Non-pigmented ciliary epithelial cell (primary cell): Measurements from ENCODE around the gene COL1A1.

Experiments
- DNase-seq: peaks from one replicate; pipeline ENCODE4 v3.0.0-alpha.2; 2010; ENCODE audit warnings: low read depth

The COL1A1 gene

DNA sequence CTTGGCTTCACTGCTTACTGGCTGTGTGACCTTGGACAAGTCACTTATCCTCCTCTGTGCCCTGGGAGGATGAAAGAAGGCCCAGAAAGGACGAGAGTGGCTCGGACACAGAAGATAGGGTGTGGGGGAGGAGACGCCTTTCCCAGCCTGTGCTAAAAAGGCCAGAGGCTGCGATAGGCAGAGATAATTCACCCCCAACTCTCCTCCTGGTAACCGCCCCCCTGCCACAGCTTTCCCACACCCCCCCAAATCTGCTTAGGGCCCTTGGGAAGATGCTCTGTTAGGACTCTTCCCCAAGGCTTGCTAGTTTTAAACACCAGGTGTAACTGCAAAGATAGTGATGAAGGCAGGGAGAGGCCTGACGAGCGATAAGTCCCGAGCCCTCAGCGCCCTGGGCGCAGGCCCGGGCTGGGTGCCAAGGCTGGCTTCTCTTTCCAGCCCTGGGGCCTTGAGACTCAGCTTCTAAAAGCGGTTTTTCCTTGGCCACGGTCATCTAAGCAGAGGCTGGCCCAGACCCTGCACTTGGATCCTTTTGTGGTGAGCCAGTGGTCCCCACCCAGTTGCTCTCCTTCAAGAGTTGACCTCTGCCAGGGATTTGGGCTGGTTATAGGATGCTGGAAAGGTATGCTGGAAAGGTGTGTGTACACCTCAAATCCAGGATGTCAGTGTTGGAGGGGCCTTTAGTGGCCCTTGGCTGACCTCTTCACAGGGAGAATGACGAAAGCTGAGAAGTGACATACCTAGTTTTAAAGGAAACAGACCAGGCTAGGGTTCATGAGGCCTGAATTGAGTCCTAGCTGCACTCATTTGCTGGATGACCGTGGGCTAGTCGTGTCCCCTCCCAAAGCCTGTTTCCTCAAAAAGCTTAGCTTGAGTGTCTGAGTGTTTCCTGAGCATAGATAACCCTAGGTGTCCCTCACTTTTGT lies 47.5 kb downstream of the COL1A1 start:
- DNase-seq: no peak

DNA sequence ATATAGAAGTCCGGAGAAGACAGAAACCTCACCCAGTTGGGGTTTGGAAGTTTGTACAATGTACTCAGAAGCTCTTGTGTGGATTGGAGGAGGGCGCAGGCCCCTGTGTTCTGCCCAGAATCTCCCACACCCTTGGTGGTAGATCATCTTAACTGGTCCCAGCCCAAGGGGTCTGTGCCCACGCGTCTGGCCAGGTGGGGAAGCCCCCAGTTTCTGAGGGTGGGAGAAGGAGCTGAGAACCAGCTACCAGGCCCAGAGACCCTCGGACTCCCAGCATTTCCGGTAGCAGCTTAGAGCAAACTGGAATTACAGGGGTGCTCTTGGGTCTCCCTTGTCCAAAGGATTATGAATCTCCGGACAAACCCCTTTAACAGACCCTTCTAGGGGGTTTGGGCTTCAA lies 48.7 kb downstream of the COL1A1 start:
- no peak for DNase-seq

DNA sequence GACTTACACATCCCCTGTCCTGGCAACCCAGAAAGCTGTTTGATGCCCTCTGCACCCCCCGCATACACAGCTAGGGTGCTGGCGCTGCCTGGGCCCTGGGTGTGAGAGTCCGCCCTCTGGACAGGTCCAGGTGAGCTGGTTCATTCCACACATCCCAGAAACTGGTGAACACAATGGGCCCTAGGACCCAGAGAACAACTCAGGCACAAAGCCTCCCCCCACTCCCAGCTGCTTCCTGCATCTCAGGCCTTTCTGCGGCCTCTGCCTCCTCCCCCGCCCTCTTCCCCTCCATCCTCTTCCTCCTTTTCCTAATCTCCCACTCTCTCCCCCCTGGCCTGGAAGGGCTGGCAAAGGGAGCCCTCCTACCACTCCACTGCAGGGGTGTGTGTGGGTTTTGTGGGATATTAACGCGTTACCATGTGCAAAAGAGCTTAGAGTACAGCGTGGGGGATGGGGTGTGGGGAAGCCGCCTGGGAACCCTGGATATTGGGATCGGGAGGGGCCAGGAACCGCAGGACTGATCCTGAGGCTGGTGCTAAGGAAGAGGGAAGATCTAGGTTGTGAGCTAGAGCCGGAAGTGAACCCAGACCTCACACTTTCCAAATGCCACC lies 49.4 kb downstream of the COL1A1 start:
- peak; percentile 44 for DNase-seq

DNA sequence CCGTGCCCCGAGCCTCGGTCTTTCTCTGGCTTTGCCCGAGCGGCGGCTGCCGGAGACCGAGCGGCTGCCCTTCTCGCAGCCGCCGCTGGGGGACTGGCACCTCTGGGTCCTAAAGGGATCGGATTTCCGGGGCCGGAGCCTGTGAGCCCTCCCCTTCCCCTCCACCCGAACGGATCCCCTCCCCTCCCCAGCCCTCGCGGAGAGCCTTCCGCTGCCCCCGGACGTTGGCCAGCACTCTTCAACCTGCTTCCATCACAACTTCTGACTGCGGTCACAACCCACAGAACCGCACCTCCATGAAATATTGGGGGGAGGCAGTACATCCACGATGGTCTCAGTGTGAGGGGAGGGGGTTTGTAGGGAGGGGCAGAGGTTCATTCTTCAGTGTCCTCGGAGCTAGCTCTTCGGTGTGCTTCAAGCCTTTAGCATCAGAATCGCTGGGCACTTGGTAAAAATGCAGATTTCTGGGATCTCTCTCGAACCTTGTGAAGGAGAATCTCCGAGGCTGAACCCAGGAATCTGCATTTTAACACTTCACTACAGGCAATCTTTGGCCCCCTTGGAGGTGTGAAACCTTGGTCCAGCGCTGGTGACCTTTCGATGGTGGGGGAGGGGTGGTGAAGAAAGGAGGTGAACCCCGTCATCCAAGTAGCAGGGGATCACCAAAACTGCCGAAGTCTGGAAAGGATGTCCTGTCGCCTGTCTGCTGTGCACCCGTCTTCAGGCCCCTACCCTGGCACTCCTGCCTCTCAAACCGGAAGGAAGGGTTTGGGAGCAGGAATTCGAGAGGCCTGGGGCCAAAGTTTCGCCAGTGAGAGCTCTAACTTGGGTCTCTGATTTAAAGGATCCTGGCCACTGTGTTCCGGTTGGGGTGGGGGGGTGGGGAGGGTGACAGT lies 50.1 kb downstream of the COL1A1 start:
- DNase-seq: peak; percentile 58

DNA sequence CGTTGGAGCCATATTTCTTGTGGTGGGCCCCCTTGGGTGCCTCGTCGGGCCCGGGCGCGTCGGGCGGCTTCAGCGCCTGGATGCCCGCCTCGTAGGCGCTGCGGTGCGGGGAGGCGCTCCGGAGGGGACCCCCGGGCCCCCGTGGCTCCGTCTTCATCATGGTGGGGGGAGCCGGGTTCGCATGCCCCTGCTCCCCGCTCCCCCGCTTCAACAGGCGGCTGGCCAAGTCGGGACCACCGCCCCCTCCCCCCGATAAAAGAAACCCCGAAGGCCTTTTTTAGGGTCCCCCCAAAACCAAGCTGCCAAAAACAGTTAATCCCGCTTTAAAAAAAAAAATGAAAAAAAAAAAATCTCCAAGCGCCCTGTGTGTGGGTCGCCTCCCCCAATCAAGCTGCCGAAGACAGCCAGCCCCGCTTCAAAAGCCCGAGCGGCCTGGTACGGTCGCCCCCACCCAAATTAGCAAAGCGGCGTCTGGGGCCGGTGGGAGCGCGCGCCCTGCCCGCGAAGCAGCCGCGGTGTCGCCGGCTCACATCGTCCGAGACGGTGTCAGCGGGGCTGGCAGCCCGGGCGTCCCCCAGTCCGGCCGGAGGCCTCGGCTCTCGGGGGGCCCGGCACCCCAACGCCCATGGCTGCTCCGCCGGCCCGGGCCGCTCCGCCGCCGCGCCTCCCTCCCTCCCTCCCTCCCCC lies 50.9 kb downstream of the COL1A1 start, which contains the start of gene PPP1R9B:
PPP1R9B (minus strand) TSS at position 324 of the 687 bp plus-strand sequence; CDS start at position 160, 164 bp downstream.
- no peak for DNase-seq

DNA sequence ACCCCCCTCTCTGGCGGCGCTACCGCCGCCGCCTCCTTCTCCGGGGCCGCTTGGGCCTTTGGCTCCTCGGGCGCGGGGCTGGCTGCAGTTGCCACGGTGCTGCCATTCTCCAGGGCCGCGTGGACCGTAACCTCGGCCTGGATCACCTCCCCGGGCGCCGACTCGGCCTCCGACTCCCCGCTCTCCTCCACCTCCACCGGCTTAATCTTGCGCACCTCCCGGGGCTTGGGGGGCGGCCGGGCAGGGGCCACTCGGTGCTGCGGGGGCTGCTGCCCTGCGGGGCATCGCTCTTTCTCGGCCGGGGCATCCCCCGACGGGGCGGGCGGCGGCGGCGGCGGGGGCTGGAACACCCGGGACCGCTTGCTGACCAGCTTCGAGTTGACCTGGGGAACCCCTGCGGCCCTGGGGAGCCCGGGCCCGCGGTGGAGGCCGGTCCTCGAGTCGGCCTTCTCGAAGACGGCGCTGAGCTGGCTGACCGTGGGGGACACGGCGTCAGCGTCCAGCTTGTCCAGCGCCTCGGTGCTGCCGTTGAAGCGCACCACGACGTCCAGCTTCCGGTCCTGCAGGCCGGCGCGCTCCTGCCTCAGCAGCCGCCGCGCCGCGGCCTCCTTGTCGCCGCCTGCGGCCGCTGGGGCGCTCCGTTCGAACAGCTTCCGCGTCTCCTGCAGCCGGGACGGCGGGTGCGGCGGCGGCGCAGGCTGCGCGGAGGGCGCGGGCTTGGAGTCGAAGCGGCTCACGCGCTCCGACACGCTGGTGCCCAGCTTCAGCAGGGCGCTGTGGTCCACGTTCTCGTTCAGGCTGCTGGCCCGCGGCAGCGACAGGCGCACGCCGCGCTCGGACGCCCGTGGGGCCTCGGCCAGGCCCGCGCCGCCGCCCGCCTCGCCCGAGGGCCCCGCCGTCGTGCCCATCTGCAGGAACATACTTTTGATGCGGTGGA lies 51.7 kb downstream of the COL1A1 start:
- no peak for DNase-seq

DNA sequence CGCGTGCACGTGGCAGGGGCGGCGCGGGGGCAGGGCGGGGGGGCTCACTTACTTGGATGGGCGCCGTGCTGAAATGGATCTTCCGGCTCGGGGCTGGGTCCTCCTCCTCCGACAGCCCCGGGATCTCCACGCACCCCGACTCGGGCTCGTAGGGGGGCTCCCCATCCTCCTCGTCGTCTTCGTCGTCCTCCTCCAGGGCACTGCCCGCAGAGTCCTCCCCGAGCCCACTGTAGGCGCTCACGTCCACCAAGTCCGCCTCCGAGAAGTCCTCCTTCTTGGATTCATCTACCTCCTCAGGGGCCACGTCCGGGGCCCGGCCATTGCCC lies 52.4 kb downstream of the COL1A1 start:
- DNase-seq: no peak

DNA sequence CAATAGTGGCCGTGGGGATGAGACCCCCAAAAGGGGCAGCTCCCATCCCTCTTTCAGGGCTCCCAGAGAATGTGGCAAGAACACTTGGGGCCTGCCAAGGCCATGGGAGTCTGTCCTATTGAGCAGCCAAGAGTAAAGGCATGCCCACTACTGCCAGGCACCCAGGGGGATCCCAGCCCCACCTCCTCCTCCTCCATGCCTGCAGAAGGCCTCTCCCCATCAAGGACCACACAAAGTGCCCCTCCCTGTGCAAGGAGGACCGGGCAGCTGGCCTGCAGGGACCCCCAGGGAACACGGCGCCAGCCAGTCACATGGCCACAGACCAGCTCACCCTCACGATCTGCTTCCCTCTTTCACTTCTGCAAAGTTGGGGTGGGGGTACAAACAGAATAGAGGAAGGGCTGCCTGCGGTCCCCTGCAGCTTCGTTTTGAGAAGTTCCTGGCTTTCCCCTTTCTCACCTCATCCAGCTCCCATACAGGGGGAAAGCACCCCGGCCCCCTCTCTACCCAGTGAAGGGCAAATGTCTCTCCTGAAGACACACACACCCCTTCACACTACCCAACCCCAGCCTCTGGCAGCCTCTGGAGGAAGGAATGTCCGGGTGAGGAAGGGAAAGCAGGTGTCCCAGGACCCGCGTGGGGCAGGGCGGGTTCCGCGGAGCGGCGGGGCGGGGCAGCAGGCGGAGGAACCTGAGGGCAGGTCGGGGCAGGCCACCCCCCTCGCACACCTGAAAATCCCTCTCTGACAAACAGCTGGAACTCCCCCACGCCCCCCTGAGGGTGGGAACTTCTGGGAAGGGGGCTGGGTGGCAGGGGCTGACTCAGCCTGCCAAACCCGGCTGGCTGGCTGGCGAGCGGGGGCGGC lies 53.0 kb downstream of the COL1A1 start:
- no peak for DNase-seq

DNA sequence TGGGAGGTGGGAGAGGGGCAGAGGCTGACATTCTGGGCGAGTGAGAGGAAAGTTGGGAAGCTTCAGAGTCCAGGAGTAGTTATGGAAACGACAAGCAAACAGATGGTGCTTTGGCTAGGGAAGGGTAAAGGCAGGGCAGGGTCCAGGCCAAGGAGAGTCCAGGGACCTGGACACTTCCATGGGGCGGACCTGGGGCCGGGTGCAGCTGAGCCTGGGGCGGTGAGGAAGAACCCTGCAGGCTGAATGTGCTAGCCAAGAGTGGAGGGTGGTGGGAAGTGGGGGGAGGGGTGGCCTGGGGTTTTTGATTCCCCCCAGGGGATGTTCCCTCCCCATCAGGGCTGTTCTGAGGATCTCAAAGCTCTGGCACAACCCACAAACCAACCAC lies 53.6 kb downstream of the COL1A1 start:
- DNase-seq: no peak

DNA sequence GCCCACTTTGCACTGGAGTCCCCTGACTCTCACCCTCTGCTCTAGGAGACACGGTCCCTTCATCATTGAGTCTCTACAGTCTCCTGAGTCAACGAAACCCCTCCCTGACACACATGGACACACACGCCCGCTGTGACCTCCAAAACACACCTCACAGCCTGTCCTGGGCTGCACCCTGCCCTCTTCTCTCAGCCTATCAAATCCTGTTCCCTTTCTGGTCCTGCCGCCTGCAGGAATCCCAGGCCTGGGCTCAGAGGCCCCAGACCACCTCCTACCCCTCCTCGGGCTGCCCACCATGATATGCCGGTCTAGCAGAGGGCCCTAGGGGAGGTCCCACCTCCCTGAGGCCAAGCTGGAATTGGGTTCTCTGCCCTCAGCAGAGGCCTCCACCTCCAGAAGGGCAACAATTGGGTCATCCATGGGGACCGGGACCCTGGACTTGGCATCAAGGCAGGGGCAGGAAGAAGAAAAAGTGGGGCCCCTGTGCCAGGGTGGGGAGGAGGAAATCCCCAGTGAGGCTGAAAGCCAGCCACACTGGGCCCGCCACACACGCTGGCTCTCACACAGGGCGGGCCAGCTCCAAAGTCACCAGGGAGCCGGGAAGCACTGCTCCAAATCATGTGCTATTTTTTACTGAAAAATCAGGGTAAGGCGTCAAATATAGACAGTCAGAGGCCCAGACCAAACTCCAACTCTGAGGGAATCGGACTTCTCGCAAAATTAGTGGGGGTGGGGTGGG lies 54.3 kb downstream of the COL1A1 start:
- DNase-seq: no peak

DNA sequence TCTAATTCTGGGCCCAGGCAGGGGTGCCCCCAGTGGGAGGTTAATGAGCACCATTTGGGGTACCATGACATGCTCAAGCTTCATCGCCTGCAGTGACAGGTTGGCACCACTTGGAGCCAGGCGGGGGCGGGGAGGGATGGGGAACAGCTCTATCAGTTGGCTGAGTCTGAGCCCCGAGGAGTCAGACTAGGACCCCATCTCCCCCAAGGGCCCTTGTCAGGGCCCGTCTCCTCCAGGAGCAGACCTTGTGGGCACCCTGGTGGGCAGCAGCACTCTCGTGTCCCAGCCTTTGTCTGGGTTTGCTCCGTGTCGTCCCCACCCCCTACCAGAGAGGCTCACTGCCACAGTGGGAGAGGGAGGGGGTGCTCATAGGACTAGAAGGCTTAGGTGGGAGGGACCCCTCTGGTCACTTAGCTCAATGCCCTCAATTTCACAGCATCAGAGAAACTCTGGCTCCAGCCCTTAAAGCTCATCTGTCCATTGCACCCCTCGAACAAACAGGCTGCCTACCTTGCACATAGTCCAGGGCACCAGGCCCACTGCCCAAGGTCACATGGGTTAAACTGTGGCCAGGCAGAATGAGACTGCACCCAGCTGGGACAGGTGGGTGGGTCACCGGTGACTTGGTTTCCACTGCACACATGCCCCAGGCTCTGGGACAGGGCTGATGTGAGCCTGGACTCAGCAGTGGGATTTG lies 55.1 kb downstream of the COL1A1 start:
- no peak for DNase-seq

DNA sequence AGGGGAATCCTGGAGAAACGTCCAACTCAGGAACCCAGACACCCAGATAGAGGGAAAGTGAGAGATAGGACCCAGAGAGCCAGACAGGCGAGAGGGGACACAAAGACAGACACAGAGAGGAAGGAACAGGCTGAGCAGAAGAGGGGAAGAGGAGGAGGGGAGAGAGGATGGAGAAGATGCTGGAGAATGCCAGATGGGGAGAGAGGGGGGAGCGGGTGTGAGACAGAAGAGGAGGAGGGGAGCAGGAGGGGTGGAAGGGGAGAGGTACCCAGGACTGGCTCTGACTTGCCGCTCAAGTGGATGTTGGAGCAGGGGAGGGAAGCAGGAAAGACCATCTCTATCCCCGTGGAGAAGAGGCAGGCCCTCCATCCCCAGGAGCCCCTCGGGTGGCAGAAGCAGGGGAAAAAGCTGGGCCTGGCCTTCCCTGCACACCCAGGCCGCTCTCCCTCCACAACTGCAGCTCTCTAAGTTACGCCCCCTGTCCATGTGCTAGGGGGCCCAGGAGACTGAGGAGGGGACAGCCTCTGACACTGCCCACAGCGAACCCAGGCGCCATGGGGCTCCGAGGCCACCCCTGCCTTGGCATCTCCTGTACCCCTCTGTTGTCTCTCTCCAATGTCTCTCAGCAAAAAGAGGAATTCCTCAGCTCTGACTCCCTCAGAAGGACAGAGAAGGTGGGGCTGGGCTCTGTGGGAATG lies 55.8 kb downstream of the COL1A1 start:
- DNase-seq: no peak

DNA sequence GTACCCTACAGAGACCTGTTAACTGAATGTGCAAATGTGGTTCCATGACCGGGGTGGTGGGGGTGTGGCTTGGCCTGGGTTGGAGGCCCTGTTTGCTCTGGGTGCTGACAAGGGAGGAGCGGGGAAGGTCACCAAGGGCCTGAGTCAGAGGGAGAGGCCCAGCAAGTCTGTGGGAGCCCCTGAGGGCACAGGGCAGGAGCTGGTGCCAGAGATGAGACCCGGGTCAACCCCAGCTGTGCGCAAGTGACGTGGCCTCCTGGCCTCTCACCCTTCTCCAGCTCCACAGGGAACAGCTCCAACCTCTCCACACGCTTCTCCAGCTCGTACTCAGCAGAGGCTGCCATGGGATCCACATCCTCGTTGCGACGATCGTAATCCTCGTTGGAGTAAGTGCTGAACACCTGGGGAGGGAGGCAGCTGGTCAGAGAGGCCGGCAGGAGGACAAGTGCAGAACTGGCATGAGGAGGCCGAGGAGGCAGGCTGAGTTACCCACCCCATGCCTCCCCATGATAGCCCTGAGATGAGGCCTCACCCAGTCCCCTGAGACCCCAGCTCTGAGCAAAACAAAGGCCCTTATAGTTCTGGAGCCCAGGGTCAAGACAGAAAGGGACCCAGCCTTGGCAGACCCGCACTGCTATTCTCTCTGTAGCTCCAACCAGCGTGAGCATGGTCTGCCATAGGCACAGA lies 56.4 kb downstream of the COL1A1 start:
- DNase-seq: no peak

DNA sequence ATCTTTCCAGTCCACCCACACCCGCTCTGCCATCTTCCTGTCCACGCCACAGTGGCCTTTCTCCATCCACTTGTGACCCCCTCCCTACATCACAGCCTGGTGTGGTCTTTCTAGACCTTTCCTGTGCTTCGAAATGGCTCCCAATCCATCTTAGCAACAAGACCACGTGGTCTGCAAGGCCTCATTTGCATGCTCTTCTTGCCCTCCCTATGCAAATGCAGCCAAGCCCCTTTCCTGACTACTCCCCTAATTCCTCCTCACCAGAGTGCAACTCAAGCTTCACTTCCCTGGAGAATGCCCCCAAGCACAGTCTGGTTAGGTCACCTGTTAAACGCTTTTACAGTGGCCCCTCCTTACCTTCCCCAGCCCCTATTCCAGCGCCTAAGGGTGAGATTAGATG lies 57.1 kb downstream of the COL1A1 start:
- no peak for DNase-seq

DNA sequence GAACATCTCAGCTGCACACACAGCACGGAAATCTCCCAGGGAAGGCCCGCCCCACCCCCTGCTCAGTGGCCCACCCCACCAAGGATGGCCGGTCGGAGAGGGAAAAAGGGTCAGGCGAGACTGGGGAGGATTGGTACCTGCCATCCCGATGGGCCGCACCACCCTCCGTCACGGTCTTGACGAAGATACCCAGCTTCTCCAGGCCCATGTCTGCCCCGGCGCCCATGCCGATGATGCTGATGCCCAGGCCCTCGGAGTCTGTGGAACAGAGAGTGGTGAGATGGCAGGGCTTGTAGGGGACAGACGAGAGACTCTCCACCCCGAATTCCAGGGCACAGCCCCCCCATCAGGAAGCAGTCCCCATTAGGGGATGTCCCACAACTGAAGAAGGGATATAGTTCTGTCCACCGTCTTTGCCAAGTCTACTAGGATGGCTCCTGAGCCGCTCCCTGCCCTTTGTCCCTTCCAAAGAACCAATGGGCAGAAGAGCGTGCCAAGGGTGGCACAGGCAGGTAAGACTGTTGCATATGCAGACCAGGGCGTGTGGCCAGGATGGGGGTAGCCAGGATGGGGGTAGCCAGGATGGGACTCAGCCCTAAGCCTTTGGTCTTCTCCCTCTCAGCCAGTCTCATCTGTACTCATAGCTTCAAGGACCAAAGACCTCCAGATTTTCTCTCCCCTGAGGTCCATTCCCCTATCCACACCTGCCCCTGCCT lies 57.8 kb downstream of the COL1A1 start:
- no peak for DNase-seq

DNA sequence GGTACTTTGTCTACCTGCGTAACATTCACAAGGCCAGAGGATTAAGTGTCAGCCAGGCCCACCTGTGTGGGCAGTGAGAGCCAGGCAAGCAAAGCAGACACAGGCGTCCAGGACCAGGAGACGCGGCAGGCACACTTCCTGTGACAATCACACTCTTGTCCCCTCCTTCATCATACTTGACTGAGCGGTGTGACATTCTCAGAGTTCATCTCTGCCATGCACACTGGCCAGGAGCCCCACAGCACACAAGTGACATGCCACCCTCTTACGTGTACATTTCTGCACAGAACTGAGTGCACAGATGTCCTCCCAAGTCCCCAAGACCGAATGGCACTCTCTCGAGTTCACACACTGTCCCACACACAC lies 59.7 kb downstream of the COL1A1 start:
- DNase-seq: no peak
